Measurements from ENCODE around the gene MYT1.

Gene MYT1

DNA sequence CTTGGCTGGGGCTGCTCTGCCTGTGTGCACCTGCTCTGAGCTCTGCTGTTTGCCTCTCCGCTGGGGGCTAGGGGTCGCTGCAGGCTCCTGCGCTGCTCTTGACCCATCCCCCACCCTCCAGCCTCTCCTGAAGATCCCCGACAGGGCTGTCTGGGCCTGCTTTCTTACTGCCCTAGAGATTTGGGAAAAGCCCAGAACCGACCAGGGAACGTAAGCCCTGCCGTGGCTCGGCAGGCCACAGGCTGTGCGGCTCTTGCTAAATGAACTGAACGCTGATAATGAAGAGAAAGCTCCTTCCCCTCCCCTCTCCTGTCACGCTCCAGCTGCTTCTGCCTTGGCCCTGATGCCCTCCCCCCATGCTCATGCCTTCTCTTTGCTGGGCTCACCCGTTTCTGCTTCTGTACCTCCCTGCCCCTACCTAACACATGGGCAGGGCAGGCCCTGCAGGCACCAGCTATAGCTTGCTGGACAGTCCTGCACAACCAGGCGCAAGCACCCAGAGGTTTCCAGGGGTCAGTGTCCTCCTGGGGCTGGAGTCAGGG is 59.3 kb downstream of the MYT1 start:
- DNase-seq (ENCODE audit: extremely low spot score): peak; percentile 69
- no peak for TF ChIP-seq TARDBP (IDR thresholded peaks at IDR 0.05)
- TF ChIP-seq FOXK2 (IDR thresholded peaks at IDR 0.05): no peak
- no peak for TF ChIP-seq NFRKB (IDR thresholded peaks at IDR 0.05)
- no peak for TF ChIP-seq BHLHE40 (IDR thresholded peaks at IDR 0.05; ENCODE audit: borderline replicate concordance)
- no peak for TF ChIP-seq FOXA1 (IDR thresholded peaks at IDR 0.05)
- TF ChIP-seq ARNT (IDR thresholded peaks at IDR 0.05): no peak
- no peak for TF ChIP-seq FOXM1 (IDR thresholded peaks at IDR 0.05; ENCODE audit: borderline replicate concordance)
- no peak for TF ChIP-seq SUZ12 (IDR thresholded peaks at IDR 0.05)
- no peak for TF ChIP-seq ZNF384 (IDR thresholded peaks at IDR 0.05)
- no peak for TF ChIP-seq L3MBTL2 (conservative IDR thresholded peaks at IDR 0.05)
- TF ChIP-seq ELF4 (IDR thresholded peaks at IDR 0.05): no peak
- TF ChIP-seq PKNOX1 (IDR thresholded peaks at IDR 0.05): no peak
- no peak for TF ChIP-seq CTBP1 (IDR thresholded peaks at IDR 0.05; ENCODE audit: borderline replicate concordance)
- TF ChIP-seq SP1 (IDR thresholded peaks at IDR 0.05): no peak
- no peak for TF ChIP-seq LEF1 (IDR thresholded peaks at IDR 0.05; ENCODE audit: borderline replicate concordance)
- ChIA-PET POLR2A (no interaction called here), CTCF (interaction anchor here (0.5 to 1.2 kb wide), 3 partner anchors 8 to 14 kb away, joined by 3 read pairs; no protein-coding TSS in a partner anchor)

GRCh38 chr20:64224351-64225170 is 60.3 kb downstream of the MYT1 start:
- POLR2A ChIA-PET: no interaction called here
- CTCF ChIA-PET: no interaction called here
- DNase-seq (ENCODE audit: extremely low spot score): no peak

GRCh38 chr20:64225171-64225595 is 60.9 kb downstream of the MYT1 start:
- DNase-seq (ENCODE audit: extremely low spot score): no peak
- TF ChIP-seq PKNOX1 (IDR thresholded peaks at IDR 0.05) (no peak), HDGF (IDR thresholded peaks at IDR 0.05; ENCODE audit: borderline replicate concordance) (no peak), BHLHE40 (IDR thresholded peaks at IDR 0.05; ENCODE audit: borderline replicate concordance) (no peak), SP1 (IDR thresholded peaks at IDR 0.05) (no peak), NFRKB (IDR thresholded peaks at IDR 0.05) (no peak), ELF4 (IDR thresholded peaks at IDR 0.05) (no peak), LEF1 (IDR thresholded peaks at IDR 0.05; ENCODE audit: borderline replicate concordance) (no peak), ARNT (IDR thresholded peaks at IDR 0.05) (no peak), SUZ12 (IDR thresholded peaks at IDR 0.05) (no peak), TARDBP (IDR thresholded peaks at IDR 0.05) (no peak), FOXA1 (IDR thresholded peaks at IDR 0.05) (no peak), FOXK2 (IDR thresholded peaks at IDR 0.05) (no peak), L3MBTL2 (conservative IDR thresholded peaks at IDR 0.05) (no peak), FOXM1 (IDR thresholded peaks at IDR 0.05; ENCODE audit: borderline replicate concordance) (no peak), CTBP1 (IDR thresholded peaks at IDR 0.05; ENCODE audit: borderline replicate concordance) (no peak), ZNF384 (IDR thresholded peaks at IDR 0.05) (no peak)
- CTCF ChIA-PET: no interaction called here
- POLR2A ChIA-PET: no interaction called here

More at GRCh38 chr20:64224351-64225170, 60.3 kb downstream of the MYT1 start:
- TF ChIP-seq ELF4 (IDR thresholded peaks at IDR 0.05): no peak
- TF ChIP-seq FOXK2 (IDR thresholded peaks at IDR 0.05): no peak
- TF ChIP-seq ZNF384 (IDR thresholded peaks at IDR 0.05): no peak
- TF ChIP-seq FOXM1 (IDR thresholded peaks at IDR 0.05; ENCODE audit: borderline replicate concordance): no peak
- no peak for TF ChIP-seq NFRKB (IDR thresholded peaks at IDR 0.05)
- TF ChIP-seq L3MBTL2 (conservative IDR thresholded peaks at IDR 0.05): no peak
- TF ChIP-seq SUZ12 (IDR thresholded peaks at IDR 0.05): no peak
- no peak for TF ChIP-seq LEF1 (IDR thresholded peaks at IDR 0.05; ENCODE audit: borderline replicate concordance)
- no peak for TF ChIP-seq CTBP1 (IDR thresholded peaks at IDR 0.05; ENCODE audit: borderline replicate concordance)

DNA sequence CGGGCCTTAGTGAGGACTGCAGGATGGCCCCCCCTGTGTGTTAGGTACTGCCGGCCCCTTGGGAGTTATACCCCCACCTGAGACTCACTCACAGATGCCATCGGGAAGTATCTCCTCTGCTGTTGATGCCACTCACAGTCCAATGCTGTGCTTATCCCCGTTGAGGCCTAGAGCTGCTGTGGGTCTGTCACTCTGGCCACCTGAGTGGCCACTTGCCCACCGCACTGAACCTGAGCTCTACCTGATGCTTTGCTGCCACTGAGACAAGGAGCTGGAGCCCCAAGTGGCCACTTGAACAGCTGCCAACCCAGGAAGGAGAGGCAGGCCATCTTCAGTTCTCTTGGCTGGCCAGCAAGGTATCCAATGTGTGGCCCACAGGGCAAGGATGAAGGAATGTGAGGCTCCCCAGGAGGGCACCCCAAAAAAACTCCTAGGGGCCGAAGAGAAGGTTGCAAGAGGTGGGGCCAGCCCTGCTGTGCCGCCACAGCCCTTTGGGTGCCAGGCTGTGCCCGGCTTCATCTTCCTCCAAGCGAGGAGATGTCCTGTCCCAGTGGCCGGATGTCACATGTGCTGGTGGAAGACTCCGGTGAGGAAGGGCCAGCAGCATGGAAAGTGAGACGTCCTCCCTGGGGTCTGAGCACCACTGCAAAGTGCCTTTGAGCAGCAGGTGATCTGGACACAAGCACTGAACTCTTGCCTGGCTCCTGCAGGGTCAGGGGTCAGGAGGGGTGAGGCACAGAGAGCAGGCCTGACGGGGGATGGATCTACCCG is 61.8 kb downstream of the MYT1 start:
- no peak for TF ChIP-seq BHLHE40 (IDR thresholded peaks at IDR 0.05; ENCODE audit: borderline replicate concordance)
- TF ChIP-seq SUZ12 (IDR thresholded peaks at IDR 0.05): no peak
- TF ChIP-seq FOXA1 (IDR thresholded peaks at IDR 0.05): no peak
- no peak for TF ChIP-seq NFRKB (IDR thresholded peaks at IDR 0.05)
- TF ChIP-seq HDGF (IDR thresholded peaks at IDR 0.05; ENCODE audit: borderline replicate concordance): no peak
- POLR2A ChIA-PET: no interaction called here
- DNase-seq (ENCODE audit: extremely low spot score): no peak
- CTCF ChIA-PET: no interaction called here

DNA sequence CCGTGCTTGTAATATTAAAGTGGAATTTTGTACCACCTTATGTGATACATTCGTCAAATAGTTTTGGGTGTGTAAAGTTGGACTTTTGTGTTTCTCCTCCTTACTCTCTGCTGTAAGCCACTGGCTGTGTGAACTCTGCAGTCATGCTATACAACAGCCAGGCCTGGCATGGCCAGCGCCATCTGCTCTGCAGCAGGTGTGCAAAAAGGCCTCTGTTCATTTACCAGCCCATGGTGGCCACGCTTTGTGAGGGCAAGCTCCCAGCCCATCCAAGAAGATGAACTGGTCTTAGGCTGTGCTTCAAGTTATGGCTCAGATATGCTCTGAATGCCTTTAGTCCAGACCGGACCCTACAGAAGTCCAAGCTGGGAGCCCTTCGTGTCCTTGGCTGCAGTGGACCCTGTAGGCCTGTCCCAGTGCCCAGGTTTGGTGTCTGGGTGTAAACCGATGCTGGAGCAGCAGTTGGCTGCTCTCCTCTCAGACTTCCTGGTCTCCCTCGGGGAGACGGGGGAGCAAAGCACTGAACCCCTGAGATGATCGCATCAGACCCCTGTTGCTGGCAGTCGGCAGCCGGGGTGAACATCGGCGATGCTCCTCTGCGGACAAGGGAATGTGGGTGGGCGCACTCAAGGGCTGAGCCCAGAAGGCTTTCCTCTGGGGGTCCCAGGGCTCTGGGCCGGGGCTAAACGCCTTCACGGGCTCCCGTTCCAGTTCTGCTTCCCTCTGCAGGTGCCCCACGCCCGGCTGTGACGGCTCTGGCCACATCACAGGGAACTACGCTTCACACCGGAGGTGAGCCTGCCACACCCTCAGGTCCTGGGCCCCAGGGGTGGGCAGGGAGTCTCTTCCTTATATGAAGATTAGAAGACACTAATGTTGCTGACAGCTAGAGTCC is 62.7 kb downstream of the MYT1 start:
- ChIA-PET POLR2A (no interaction called here), CTCF (no interaction called here)
- no peak for TF ChIP-seq ZNF384 (IDR thresholded peaks at IDR 0.05)
- DNase-seq (ENCODE audit: extremely low spot score): no peak

All from HEK293T (cell line).